ENCODE measurements around the gene BNIP5.

GRCh38 chr6:36373368-36374019, 36.8 kb upstream of the BNIP5 start:
- no peak for TF ChIP-seq CTCF (IDR thresholded peaks at IDR 0.05)
- TF ChIP-seq POLR2AphosphoS5 (IDR thresholded peaks at IDR 0.05), result no peak
- no peak for TF ChIP-seq POLR2A (IDR thresholded peaks at IDR 0.05)
- TF ChIP-seq EP300 (IDR thresholded peaks at IDR 0.05), result no peak

All from stomach (tissue), 4 donors.